Ureter (tissue), 1 donor: ENCODE measurements around the gene TECR. TPM values are rescaled to one million over a fixed set of nuclear protein-coding genes. Genes with fewer than 3 reads are reported as not detected.
"Not testable (repeated sequence)": the region's sequence is repeated elsewhere in the genome, so short reads cannot be mapped to it uniquely, and the experiment has no call there.

Experiments used
- DNase-seq: peaks from one replicate; pipeline ENCODE4 v3.0.0-alpha.2; 2020; ENCODE audit warnings: low spot score
- total RNA-seq: library from RNA; stranded (reverse); gene quantifications from one replicate; pipeline ENCODE4 v1.2.4, GENCODE V29; 2023
- donor health status: DM: yes; HTN: yes; CAD: no.

The TECR gene
- total RNA-seq, 1 donor from 2014 or later = 104 TPM

DNA sequence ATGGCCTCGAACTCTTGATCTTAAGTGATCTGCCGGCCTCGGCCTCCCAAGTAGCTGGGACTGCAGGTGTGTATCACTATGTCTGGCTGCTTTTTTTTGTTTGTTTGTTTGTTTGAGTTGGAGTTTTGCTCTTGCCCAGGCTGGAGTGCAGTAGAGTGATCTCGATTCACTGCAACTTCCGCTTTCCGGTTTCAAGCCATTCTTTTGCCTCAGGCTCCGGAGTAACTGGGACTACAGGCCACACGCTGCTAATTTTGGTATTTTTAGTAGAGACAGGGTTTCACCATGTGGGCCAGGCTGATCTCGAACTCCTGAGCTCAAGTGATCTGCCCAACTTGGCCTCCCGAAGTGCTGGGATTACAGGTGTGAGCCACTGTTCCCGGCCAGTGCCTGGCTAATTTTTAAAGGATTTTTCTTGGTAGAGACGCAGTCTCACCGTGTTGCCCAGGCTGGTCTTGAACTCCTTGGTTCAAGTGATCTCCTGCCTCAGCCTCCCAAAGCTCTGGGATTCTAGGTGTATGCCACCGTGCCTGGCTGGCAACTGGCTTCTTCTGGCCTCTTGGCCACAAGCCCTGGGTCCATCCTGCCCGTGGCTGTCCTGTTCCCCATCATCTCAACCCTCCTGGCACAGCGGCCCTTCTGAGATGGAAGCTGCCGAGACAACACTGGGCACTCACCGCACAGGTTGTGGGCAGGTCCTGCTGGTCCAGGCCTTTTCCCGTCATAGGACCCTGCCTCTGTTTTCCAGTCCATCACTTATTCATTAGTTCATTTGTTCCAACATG is 11.5 kb downstream of the TECR start:
- DNase-seq = no peak

DNA sequence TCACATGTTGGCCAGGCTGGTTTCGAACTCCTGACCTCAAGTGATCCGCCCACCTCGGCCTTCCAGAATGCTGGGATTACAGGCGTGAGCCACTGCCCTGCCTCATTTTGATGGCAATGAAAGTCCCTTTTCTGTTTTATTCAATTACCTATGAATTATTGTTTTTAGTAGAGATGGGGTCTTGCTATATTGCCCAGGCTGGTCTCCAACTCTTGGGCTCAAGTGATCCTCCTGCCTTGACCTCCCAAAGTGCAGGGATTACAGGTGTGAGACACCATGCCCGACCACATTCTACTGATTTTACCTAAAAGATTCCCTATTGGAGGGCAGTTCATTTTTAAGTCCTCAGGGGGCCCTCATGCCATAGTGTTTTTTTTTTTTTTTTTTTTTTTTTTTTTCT is 12.6 kb downstream of the TECR start:
- DNase-seq = not testable (repeated sequence)

GRCh38 chr19:14542711-14543328 is 13.4 kb downstream of the TECR start:
- DNase-seq = no peak

- DNase-seq = no peak
Observed at GRCh38 chr19:14544047-14544446, 14.7 kb downstream of the TECR start.

GRCh38 chr19:14544977-14545715 is 15.8 kb downstream of the TECR start:
- no peak for DNase-seq

DNA sequence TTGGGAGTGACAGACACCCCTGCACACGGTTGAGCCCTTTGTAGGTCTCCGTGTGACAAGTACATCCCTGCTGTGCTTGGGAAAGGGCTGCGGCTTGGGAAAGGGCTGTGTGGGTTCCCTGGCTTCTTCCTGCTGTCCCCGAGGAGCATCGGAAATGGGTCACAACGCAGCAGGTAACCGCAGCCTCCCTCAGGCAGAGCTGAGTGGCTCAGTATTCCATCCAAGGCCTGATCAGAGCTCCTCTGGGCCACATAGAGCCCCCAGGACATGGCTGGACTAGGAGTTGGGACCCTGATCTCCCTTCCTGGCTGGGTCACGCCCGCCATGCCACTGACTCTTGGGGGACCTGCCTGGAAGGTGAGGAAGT is 16.3 kb downstream of the TECR start:
- DNase-seq = no peak

GRCh38 chr19:14550201-14550754 is 20.9 kb downstream of the TECR start:
- DNase-seq = peak; percentile 79

- DNase-seq = peak; percentile 66
Observed at GRCh38 chr19:14551134-14552005, 22.0 kb downstream of the TECR start.

DNA sequence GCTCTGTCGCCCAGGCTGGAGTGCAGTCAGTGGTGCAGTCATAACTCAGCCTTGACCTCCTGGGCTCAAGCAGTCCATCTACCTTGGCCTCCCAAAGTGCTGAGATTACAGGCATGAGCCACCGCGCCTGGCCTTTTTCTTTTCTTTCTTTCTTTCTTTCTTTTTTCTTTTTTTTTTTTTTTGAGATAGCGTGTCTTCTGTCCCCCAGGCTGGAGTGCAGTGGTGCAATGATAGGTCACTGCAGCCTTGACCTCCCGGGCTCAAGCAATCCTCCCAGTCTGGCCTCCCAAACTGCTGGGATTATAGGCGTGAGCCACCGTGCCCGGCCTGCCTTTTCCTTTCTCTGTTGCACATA is 22.6 kb downstream of the TECR start:
- DNase-seq = not testable (repeated sequence)

DNA sequence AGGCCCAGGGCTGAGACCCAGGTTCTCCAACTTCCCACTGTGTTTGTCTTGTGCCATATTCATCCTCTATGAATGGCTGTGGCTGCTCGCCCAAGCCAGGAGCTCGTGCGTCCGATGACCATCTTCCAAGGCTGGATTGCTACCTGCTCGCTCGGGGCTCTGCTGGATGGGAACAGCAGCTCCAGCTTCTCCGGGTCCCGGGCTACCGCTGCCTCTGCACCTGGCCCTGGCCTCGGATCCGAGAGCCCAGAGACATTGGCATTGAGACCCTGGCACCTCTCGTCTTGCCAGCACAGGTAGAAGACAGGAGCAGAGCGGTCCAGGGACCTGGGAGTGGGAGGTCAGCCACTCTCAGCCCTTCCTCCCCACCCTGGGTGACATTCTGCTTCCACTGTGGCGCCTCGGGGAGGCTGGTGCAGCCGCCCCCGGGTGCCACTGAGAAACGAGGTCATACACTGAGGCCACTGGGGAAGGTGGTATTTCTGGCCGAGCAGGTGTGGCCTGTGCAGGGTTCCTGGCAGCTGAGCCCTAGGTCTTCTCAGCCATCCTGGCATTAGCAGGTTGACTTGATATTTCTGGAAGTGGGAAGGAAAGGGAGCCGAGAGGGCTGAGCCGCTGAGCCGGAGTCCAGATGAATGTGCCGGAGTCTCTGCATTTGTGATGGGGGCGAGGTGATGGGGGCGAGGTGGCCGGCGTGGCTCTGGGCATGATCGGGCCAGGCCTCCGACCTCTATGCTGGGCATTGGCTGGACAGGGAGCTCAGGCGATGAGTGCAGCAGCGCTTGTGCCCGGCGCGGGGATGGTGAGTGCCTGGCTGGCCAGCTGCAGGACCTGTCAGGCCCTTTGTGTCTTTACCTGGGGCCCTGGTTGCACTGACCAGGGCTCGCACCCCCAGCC is 23.9 kb downstream of the TECR start:
- no peak for DNase-seq

GRCh38 chr19:14553939-14554243 is 24.5 kb downstream of the TECR start:
- no peak for DNase-seq

GRCh38 chr19:14554382-14554812 is 25.0 kb downstream of the TECR start:
- no peak for DNase-seq

- DNase-seq = no peak
Observed at GRCh38 chr19:14555918-14556661, 26.7 kb downstream of the TECR start.

DNA sequence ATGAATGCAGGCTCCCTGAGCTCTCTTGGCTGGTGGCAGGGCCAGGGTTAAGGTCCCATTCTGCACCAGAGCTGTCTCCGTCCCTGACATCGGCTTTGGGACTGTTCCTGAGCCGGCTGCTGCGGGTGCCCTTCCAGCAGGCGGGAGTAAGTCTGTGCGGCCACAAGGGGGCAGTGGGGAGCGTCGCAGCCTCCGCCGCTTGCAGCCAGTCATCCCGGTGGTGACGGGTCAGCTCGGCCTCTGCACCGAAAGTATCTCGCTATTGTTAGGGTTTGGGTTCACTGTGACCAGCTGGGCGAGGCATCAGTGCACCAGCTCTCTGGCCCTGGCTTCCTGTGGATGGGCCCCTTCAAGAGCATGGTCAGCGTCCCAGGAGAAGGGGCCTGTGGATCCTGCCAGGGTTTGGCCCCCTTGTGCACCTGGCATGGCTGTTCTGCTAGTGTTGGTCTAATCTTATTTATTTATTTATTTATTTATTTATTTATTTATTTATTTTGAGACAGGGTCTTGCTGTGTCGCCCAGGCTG is 27.3 kb downstream of the TECR start:
- DNase-seq = peak; percentile 73

GRCh38 chr19:14558370-14559066 is 29.1 kb downstream of the TECR start:
- DNase-seq = no peak

DNA sequence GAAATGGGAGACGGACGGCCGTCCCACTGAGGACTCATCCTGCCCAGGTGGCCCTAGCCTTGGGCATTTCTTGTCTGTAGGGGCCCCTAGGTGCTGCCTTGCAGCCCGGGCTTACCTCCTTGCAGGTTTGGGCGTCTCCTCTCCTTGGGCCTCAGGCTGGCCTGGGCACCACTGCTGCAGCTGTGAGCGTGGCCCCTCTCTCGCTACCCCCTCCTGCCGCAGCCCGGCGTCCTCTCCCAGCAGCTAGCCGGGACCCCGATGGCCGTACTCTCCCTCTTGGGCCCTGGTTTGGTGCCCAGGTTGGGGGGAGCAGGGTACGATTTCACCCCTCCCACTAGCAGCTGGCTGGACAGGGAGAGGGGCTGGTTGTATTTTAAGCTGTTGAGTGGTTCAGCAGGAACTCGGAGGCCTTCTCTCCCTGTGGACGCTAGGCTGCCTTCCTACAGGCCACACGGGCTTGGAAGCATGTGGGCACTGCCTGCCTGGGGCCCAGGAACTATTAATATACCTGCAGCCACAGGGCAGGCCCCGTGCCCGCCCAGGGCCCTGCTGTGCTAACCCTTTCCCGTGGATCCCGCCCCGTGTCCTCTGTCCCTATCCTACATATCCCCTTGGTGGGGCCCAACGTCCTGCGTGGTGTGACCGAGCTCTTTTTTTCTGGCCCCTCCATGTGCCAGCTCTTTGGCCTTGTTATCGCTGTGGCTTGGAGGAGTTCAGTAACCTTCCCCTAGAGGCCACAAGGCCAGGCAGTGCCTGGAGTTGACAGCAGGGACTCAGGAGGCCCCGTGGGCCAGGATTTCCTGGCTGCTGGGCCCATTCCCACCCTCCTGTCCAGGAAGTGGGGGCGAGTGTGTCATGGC is 30.8 kb downstream of the TECR start:
- no peak for DNase-seq

DNA sequence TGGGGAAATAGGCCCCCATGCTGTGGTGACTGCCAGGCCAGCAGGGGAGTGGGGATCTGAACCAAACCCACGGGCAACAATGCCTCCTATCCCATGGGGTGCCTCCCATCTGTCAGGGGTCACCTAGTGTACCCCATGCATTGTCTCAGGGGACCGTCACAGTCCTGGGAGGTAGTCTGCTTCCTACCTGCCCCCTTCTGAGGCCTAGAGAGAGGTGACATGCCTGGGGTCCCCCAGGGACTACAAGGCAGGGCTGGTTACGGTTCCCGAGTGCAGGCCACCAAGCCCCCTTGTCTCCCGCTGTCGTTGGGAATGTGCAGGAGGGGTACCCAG is 31.3 kb downstream of the TECR start:
- no peak for DNase-seq

GRCh38 chr19:14561249-14561648 is 31.9 kb downstream of the TECR start:
- no peak for DNase-seq
